Measurements from ENCODE around the gene PLXNA1.

DNA sequence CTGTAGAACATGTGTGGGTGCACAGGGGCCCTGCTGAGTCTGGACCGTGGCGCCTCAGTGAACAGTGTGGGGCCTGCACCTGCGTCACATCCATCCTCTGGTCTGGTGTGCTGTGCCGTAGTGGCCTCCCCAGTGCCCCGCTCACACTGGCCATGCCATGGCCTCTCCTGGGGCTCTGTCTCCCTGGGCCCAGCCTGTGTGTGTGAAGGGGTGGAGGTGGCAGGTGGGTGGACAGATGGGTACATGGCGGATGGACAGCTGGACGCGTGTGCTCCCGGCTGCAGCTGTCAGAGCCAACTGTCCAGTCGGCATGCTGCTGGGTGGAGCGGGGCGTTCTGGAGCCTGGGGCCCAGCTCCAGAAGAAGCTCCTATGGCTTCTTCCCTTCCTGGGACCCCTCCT, 17.8 kb downstream of the PLXNA1 start:
- no peak for TF ChIP-seq POLR2A (IDR thresholded peaks at IDR 0.05; ENCODE audit: extremely low read depth, insufficient read length)
- no peak for TF ChIP-seq CTCF (IDR thresholded peaks at IDR 0.05; ENCODE audit: low read depth, low read length)
- TF ChIP-seq, protein P1, sequence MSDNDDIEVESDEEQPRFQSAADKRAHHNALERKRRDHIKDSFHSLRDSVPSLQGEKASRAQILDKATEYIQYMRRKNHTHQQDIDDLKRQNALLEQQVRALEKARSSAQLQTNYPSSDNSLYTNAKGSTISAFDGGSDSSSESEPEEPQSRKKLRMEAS (IDR thresholded peaks at IDR 0.05; ENCODE audit: low read depth, low read length) = no peak
- TF ChIP-seq MYC (IDR thresholded peaks at IDR 0.05; ENCODE audit: low read depth, low read length) = no peak
